ENCODE measurements around the gene ZFR2.
A peak's percentile ranks its signal among the peaks of the same experiment; 100 is the strongest.

The ZFR2 gene

GRCh38 chr19:3873151-3873550 is 4.3 kb upstream of the ZFR2 start:
- no peak for DNase-seq

GRCh38 chr19:3867971-3868769 is 668 bp downstream of the ZFR2 start:
- DNase-seq, result no peak

GRCh38 chr19:3866910-3867638 is 1.8 kb downstream of the ZFR2 start:
- no peak for DNase-seq

- no peak for DNase-seq
These were observed 5.2 kb downstream of the ZFR2 start for GRCh38 chr19:3863648-3864047.

- no peak for DNase-seq
These were observed 5.9 kb downstream of the ZFR2 start for GRCh38 chr19:3862826-3863500.

GRCh38 chr19:3860499-3860898 is 8.3 kb downstream of the ZFR2 start:
- no peak for DNase-seq

- no peak for DNase-seq
These were observed 11.3 kb downstream of the ZFR2 start for GRCh38 chr19:3857449-3858003.

GRCh38 chr19:3855320-3855719 is 13.5 kb downstream of the ZFR2 start:
- no peak for DNase-seq

GRCh38 chr19:3852614-3853254 is 16.1 kb downstream of the ZFR2 start:
- DNase-seq, result peak; percentile 46

- DNase-seq, result no peak
These were observed 16.7 kb downstream of the ZFR2 start for GRCh38 chr19:3852177-3852511.

GRCh38 chr19:3851254-3852176 is 17.3 kb downstream of the ZFR2 start:
- no peak for DNase-seq

GRCh38 chr19:3850320-3850972 is 18.4 kb downstream of the ZFR2 start:
- DNase-seq, result no peak

GRCh38 chr19:3849787-3850186 is 19.1 kb downstream of the ZFR2 start:
- no peak for DNase-seq

- DNase-seq, result peak; percentile 62
These were observed 19.7 kb downstream of the ZFR2 start for GRCh38 chr19:3849092-3849491.

- DNase-seq, result no peak
These were observed 24.2 kb downstream of the ZFR2 start for GRCh38 chr19:3844596-3844995.

- DNase-seq, result no peak
These were observed 25.9 kb downstream of the ZFR2 start for GRCh38 chr19:3842948-3843347.

GRCh38 chr19:3840804-3841203 is 28.0 kb downstream of the ZFR2 start:
- DNase-seq, result no peak

- no peak for DNase-seq
These were observed 28.9 kb downstream of the ZFR2 start for GRCh38 chr19:3839941-3840340.

GRCh38 chr19:3838661-3839060 is 30.2 kb downstream of the ZFR2 start:
- DNase-seq, result no peak

- DNase-seq, result no peak
These were observed 30.9 kb downstream of the ZFR2 start for GRCh38 chr19:3837922-3838321.

GRCh38 chr19:3837332-3837731 is 31.5 kb downstream of the ZFR2 start:
- no peak for DNase-seq
